Caco-2 (cell line): ENCODE data around the gene PTER. TPM values are rescaled to one million over a fixed set of nuclear protein-coding genes. Genes with fewer than 3 reads are reported as not detected.

Experiments used
- BruUV-seq: library from RNA; stranded (reverse); fragments of 400-500 nt; replicated peaks from 2 replicates; lab custom pipeline; 2021; lab: Mats Ljungman, UMichigan
- CTCF ChIA-PET: fragments of 300-600 bp; sonication (Branson Sonifier 250); formaldehyde crosslinking; loops from one replicate; lab custom pipeline; 2022; ENCODE audit warnings: antibody characterized with exemption; lab: Charles Lee
- POLR2A ChIA-PET: fragments of 300-600 bp; sonication (Branson Sonifier 250); formaldehyde crosslinking; loops from one replicate; lab custom pipeline; 2022; ENCODE audit warnings: antibody characterized with exemption; lab: Charles Lee
- DNase-seq, 2 experiments: peaks; one replicate each; pipeline versions ENCODE4 v3.0.0 to v3.0.0-alpha.2; 2020 to 2022
- H3K27me3 ChIP-seq: replicated peaks from 2 replicates; pipeline ENCODE4 v1.6.0; 2011; ENCODE audit warnings: low read length; ENCODE audit not compliant: control insufficient read depth, insufficient read depth
- H3K36me3 ChIP-seq: 2 replicates; pipeline ENCODE4 v1.5.1; 2011; ENCODE audit warnings: low read length; ENCODE audit not compliant: control insufficient read depth, insufficient read depth
- H3K4me1 ChIP-seq: fragments of 250-450 bp; sonication (Bioruptor Pico); 2 replicates; pipeline ENCODE4 v1.5.1; 2020; ENCODE audit warnings: mild to moderate bottlenecking
- H3K4me3 ChIP-seq: 2 replicates; pipeline ENCODE4 v1.5.1; 2011; ENCODE audit warnings: low read depth, mild to moderate bottlenecking, control low read depth, low read length
- H3K9me3 ChIP-seq: fragments of 250-450 bp; sonication (Bioruptor Pico); 2 replicates; pipeline ENCODE4 v1.5.1; 2020; ENCODE audit warnings: mild to moderate bottlenecking, moderate library complexity
- H3K27ac Mint-ChIP-seq: one replicate; pipeline ENCODE4 v1.8.0; 2022; ENCODE audit warnings: mixed read lengths; ENCODE audit not compliant: unreplicated experiment
- H3K27me3 Mint-ChIP-seq: one replicate; pipeline ENCODE4 v1.8.0; 2022; ENCODE audit warnings: mixed read lengths; ENCODE audit not compliant: insufficient read depth, unreplicated experiment
- H3K36me3 Mint-ChIP-seq: one replicate; pipeline ENCODE4 v1.8.0; 2022; ENCODE audit warnings: mild to moderate bottlenecking, mixed read lengths; ENCODE audit not compliant: insufficient read depth, unreplicated experiment
- H3K4me1 Mint-ChIP-seq: one replicate; pipeline ENCODE4 v1.8.0; 2022; ENCODE audit warnings: low read depth, mixed read lengths; ENCODE audit not compliant: unreplicated experiment
- H3K4me3 Mint-ChIP-seq: one replicate; pipeline ENCODE4 v1.8.0; 2022; ENCODE audit warnings: mild to moderate bottlenecking, moderate library complexity, mixed read lengths; ENCODE audit not compliant: unreplicated experiment
- H3K9me3 Mint-ChIP-seq: one replicate; pipeline ENCODE4 v1.8.0; 2022; ENCODE audit warnings: mixed read lengths; ENCODE audit not compliant: unreplicated experiment
- CTCF ChIP-seq, 2 experiments: fragments of 200-600 bp in 1 of 2; IDR thresholded peaks; 1 replicate in 1 of 2; 2 replicates in 1 of 2; pipeline versions ENCODE4 v1.5.1 to v1.8.0; 2011 to 2022; ENCODE audit warnings: antibody characterized with exemption in 1 of 2, control low read depth in 1 of 2, inconsistent platforms in 1 of 2, low read depth in 1 of 2, low read length in 1 of 2, mild to moderate bottlenecking in 1 of 2, moderate library complexity in 1 of 2; ENCODE audit not compliant: insufficient read depth in 1 of 2, severe bottlenecking in 1 of 2, unreplicated experiment in 1 of 2
- intact Hi-C: fragments of 100-400 bp; cut with micrococcal nuclease; formaldehyde crosslinking; loops from one replicate; pipeline ENCODE4 v1.10.0; 2022; ENCODE audit not compliant: unreplicated experiment
- total RNA-seq: library from RNA; stranded (reverse); gene quantifications from 2 replicates; pipeline ENCODE4 v1.2.3, GENCODE V29; 2022

The PTER gene
- total RNA-seq, 1 experiment from 2014 or later, result 27.4 TPM

- Histone ChIP-seq H3K9me3 (no peaks in the 10 kb centered on the region), H3K4me1 (no peaks in the 10 kb centered on the region), H3K36me3 (no peaks in the 10 kb centered on the region), H3K4me3 (no peak overlapping the region), H3K27me3 (no peaks in the 10 kb centered on the region)
- intact Hi-C loops, result no loop called here
- DNase-seq, result no peak
- Mint-ChIP-seq H3K9me3 (no peaks in the 10 kb centered on the region), H3K4me3 (no peak overlapping the region), H3K4me1 (no peaks in the 10 kb centered on the region), H3K36me3 (no peaks in the 10 kb centered on the region), H3K27ac (no peak overlapping the region), H3K27me3 (no peaks in the 10 kb centered on the region)
- no peak for TF ChIP-seq CTCF (IDR thresholded peaks at IDR 0.05; ENCODE audit: insufficient read depth in 1 of 2, low read depth in 1 of 2, low read length in 1 of 2, severe bottlenecking in 1 of 2, unreplicated experiment in 1 of 2)
- ChIA-PET POLR2A (no interaction called here), CTCF (no interaction called here)
- BruUV-seq, result no TSS peak
Measured at GRCh38 chr10:16510843-16511242, 74.0 kb downstream of the PTER start.

- Mint-ChIP-seq H3K27me3 (no peaks in the 10 kb centered on the region), H3K9me3 (no peaks in the 10 kb centered on the region), H3K36me3 (peaks cover 7% of the 10 kb centered on the region), H3K27ac (no peak overlapping the region), H3K4me1 (no peaks in the 10 kb centered on the region), H3K4me3 (no peak overlapping the region)
- H3K27me3 ChIP-seq, result no peaks in the 10 kb centered on the region
- H3K4me3 ChIP-seq, result no peak overlapping the region
- H3K4me1 ChIP-seq, result no peaks in the 10 kb centered on the region
- no peaks in the 10 kb centered on the region for H3K36me3 ChIP-seq
- POLR2A ChIA-PET, result interaction anchor here (0.6 kb wide), 1 partner anchor 591 kb away, joined by 3 read pairs; no protein-coding TSS in a partner anchor
- H3K9me3 ChIP-seq, result no peaks in the 10 kb centered on the region
- DNase-seq, result no peak
- TF ChIP-seq CTCF (IDR thresholded peaks at IDR 0.05; ENCODE audit: insufficient read depth in 1 of 2, low read depth in 1 of 2, low read length in 1 of 2, severe bottlenecking in 1 of 2, unreplicated experiment in 1 of 2), result peak in 1 of 2 experiments; percentile 31
- CTCF ChIA-PET, result no interaction called here
- no TSS peak for BruUV-seq
- intact Hi-C loops, result no loop called here
Measured at GRCh38 chr10:16518822-16519221, 82.0 kb downstream of the PTER start.

DNA sequence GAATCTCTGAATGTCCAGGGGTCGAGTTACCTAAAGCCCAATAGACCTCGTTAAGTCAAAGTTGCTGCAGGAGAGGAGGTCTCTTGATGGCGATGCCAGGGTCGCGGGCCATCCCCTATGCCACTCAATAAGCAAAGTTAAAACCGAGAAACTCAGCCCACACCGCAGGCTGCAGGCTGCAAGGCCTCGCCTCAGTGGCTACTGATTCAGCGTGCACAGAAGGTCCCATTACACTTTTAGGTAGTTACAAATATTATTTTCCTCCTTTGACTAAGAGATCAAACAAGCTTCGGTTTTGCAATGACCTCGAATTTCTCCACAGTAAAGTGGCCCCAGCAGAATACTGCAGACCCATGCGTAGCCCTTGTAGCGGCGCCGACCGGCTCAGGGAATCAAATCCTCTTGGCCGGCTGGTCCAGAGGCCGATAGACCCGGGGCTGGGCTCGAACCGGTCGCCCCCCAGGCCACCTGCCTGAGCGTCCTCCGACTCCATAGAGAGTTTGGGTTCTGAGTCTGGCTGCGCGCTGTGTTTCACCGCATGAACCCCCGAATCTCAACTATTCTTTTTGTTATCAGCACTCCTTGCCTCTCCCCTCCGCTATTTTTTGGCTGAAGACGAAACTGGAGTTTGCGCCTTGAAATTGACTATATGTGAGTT lies 82.6 kb downstream of the PTER start:
- CTCF ChIA-PET, result no interaction called here
- no peak overlapping the region for H3K4me3 ChIP-seq
- POLR2A ChIA-PET, result interaction anchor here (0.6 kb wide), 1 partner anchor 591 kb away, joined by 3 read pairs; no protein-coding TSS in a partner anchor

More for the DNA sequence above, 82.6 kb downstream of the PTER start:
- no peak for DNase-seq
- Histone ChIP-seq H3K4me1 (no peaks in the 10 kb centered on the region), H3K9me3 (no peaks in the 10 kb centered on the region), H3K27me3 (no peaks in the 10 kb centered on the region), H3K36me3 (no peaks in the 10 kb centered on the region)
- no TSS peak for BruUV-seq
- no peak for TF ChIP-seq CTCF (IDR thresholded peaks at IDR 0.05; ENCODE audit: insufficient read depth in 1 of 2, low read depth in 1 of 2, low read length in 1 of 2, severe bottlenecking in 1 of 2, unreplicated experiment in 1 of 2)
- peaks cover 7% of the 10 kb centered on the region for H3K36me3 Mint-ChIP-seq
- no peaks in the 10 kb centered on the region for H3K4me1 Mint-ChIP-seq
- no peaks in the 10 kb centered on the region for H3K27me3 Mint-ChIP-seq
- H3K4me3 Mint-ChIP-seq, result no peak overlapping the region
- intact Hi-C loops, result no loop called here
- no peaks in the 10 kb centered on the region for H3K9me3 Mint-ChIP-seq
- H3K27ac Mint-ChIP-seq, result no peak overlapping the region
